HG03521 (cell line): ENCODE results near the gene CCDC12.
A peak's percentile ranks its signal among the peaks of the same experiment; 100 is the strongest.

Source experiments
- ATAC-seq: cut with Tn5 transposase; IDR thresholded peaks from one replicate; pipeline ENCODE4 v1.9.1; 2021; ENCODE audit warnings: mild to moderate bottlenecking, moderate library complexity; ENCODE audit not compliant: unreplicated experiment

The CCDC12 gene

DNA sequence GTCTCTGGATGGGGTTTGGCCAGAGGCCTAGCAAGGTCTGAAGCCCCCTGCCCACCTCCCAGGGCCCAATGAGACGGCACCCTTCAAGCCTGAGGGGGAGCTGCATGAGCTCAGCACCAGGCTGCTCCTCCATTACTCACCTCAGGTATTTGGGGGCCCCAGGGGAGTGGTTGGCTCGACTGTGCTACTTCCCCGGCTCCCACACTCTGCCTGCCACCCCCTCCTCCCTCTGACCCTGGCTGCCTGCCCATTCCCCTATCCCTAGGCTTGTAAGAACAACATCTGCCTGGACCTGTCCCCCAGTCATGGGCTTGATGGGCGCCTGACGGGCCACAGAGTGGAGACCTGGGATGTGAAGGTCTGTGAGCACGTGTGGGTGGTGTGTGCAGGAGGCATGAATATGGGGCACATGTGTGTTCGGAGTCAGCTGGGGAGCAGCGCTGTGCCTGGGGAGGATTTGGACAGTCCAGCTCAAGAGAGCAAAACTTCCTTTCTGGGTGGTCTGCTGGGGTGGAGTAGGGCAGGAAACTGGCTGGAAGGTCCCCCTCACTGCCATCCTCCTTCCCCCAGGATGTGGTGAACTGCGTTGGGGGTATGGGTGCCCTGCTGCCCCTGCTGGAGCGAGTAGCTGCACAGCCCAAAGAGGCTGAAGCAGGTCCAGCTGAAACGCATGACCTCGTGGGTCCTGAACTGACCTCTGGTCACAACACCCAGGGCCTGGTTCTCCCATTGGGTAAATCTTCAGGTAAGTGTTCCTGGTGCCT is 20.3 kb upstream of the CCDC12 start:
- no peak for ATAC-seq

DNA sequence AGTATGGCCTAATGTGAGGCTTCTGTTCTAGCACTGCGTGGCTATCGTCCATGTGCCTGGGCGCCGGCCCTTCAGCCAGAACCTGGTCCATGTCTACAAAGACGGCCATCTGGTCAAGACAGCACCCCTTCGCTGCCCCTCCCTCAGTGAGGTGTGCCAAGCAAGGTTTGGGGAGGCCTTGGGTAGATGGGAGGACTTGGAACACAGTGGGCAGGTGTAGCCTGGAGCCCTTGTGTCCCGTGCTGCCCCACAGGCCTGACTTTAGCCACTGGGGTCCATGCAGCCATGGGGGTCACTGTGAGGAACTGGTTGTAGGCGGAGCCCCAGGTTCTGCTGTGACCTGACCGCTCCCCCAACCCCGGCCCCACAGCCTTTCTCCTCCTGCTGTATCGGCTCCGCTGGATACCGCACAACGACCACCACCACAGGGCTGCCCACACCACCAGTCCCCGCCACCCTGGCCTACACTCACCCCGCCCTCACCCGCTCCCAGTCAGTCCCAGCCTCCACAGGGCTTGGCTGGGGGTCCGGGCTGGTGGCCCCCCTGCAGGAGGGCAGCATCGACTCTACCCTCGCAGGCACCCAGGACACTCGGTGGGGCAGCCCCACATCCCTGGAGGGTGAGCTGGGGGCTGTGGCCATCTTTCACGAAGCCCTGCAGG is 19.5 kb upstream of the CCDC12 start:
- ATAC-seq: no peak

GRCh38 chr3:46994801-46995731 is 18.5 kb upstream of the CCDC12 start:
- no peak for ATAC-seq

DNA sequence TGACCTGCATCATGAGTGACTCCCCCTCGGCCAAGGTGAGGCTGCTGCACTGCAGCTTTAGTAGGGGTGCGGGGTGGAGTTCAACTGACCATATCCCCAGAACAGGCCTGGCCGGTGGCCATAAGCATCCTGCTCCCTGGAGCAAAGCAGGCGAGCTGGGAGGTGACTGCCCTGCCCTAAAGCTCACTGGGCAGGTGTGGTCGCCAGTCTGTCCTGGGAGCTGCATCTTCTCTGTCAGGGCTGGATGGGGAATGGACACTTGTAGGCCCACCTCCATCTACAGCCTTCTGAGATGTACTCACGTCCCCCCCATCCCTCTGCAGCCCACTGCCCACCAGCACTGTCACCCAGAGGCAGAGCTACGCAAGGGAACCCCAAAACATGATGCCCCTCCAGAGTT is 17.4 kb upstream of the CCDC12 start:
- ATAC-seq: no peak

GRCh38 chr3:46993292-46993691 is 16.7 kb upstream of the CCDC12 start:
- ATAC-seq: no peak

GRCh38 chr3:46992231-46992630 is 15.7 kb upstream of the CCDC12 start:
- ATAC-seq: no peak

DNA sequence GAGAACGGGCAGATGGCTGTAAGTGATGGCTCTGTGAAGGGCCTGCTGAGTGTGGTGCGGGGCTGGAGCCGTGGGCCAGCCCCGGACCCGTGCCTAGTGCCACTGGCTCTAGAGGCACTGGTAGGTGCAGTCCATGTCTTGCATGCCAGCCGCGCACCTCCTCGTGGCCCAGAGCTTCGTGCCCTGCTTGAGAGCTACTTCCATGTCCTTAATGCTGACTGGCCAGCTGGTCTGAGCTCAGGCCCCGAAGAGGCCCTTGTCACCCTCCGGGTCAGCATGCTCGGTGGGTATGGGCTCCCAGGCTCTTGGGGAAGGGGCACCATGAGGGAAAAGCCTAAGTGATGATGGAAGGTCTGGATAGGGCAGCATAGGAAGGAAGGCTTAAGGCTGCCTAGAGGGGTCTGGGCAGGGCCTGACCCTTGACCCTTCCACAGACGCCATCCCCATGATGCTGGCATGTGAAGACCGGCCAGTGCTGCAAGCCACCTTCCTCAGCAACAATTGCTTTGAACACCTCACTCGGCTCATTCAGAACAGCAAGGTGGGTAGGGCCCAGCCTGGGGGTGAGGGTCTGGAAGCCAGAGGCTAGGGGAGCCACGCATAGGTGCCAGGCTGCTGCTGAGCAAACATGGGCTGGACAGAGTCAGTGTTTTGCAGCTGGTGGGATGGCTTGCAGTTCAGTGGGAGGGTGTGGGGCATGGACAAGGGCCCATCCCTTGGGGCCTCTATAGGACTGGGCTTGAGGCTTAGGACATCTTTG is 15.0 kb upstream of the CCDC12 start:
- ATAC-seq: no peak

- ATAC-seq: no peak
Measured at GRCh38 chr3:46990573-46991374, 14.2 kb upstream of the CCDC12 start.

DNA sequence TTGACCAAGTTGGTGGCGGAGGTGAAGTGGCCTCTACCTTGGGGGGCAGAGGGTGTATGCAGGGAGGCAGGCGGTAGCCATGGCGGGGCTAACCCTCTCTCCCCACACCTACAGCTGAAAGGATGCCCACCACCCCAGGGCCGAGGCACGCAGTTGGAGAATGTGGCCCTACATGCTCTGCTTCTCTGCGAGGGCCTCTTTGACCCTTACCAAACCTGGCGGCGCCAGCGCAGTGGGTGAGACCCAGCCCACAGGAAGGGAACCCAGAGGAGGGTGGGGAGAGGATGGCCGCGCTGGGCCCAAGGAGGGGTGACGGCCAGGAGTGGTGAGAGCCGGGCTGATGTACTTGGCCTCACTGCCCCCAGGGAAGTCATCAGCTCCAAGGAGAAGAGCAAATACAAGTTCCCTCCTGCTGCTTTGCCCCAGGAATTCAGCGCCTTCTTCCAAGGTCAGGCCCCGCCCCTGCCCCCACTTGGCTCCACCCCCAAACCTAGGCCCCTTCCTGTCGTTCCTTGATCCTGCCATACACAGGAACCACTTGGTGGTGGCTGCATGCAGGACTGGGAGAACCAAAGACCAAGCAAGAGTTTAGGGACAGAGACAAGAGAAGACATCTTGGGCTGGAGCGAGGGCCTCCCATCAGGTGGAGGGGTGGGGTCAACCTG is 12.7 kb upstream of the CCDC12 start:
- no peak for ATAC-seq

GRCh38 chr3:46988616-46989015 is 12.1 kb upstream of the CCDC12 start:
- no peak for ATAC-seq

DNA sequence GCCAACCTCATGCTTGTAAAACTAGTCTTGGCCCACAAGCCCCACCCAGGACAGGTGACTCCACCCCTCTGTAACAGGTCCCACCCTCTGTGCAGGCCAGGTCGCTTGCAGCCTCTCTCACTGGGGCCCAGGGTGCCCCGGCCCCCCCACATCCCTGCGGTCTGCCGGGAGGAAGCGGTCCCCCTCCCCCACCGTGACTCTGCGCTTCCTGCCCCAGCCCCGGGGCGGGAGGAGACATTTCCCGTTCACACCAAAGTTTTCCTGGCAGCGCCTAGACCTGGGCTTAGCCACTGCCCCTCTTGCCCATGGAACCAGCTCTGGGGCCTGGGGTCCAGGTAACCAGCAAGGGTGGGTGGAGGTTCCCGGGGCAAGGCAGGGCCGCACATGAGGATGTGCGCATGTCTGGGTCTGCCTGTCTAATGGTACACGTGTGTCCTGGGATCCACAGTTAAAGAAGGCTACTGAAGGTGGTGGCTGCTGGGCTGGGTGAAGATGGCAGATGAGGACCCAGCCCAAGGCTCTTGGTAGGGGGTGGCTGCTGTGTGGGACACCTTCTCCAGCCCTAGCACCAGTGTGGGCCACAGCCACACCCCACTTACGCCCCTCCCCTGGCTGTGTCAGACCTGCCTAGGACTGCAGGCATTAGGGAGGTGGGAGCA is 11.3 kb upstream of the CCDC12 start:
- peak; percentile 67 for ATAC-seq

DNA sequence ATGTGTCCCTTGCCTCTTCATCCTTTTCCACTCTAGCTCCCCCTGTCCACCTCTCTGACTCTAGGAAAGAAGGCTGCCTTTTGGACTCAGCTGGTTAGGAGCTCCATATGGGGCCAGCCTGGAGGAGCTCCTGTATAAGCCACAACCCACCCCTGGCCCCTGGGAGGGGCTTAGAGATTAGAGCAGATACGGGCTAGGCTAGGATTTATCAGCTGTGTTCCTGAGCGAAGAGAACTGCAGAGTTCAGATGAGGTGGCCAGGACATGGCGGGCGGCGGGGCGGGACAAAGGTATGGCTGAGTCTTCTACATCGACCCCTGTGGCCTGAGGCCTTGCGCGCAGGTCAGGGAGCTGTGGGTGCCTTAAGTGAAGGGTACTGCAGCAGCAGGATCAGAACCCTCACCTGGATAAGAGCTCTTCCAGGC is 10.8 kb upstream of the CCDC12 start:
- ATAC-seq: no peak

GRCh38 chr3:46986782-46987310 is 10.3 kb upstream of the CCDC12 start:
- ATAC-seq: no peak

- ATAC-seq: no peak
Measured at GRCh38 chr3:46986055-46986730, 9.6 kb upstream of the CCDC12 start.

DNA sequence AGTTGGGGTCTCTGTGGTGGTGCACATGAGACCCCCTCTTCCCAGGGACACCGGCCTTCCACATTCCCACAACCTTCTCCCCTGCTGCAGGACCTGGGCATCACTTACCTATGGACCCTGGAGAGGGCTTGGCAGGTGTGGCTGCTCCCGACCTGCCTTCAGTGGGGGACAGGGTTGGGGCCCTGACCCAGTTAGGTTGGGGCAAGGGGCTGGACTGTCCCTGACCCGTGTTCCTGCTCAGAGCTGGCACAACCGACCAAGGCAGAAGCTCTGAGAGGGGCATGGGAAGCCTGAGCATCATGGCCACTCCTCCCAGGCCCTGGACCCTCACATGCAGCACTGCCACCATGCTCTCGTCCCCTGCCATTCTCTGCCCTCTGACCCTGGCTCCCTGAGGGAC is 9.0 kb upstream of the CCDC12 start:
- no peak for ATAC-seq

DNA sequence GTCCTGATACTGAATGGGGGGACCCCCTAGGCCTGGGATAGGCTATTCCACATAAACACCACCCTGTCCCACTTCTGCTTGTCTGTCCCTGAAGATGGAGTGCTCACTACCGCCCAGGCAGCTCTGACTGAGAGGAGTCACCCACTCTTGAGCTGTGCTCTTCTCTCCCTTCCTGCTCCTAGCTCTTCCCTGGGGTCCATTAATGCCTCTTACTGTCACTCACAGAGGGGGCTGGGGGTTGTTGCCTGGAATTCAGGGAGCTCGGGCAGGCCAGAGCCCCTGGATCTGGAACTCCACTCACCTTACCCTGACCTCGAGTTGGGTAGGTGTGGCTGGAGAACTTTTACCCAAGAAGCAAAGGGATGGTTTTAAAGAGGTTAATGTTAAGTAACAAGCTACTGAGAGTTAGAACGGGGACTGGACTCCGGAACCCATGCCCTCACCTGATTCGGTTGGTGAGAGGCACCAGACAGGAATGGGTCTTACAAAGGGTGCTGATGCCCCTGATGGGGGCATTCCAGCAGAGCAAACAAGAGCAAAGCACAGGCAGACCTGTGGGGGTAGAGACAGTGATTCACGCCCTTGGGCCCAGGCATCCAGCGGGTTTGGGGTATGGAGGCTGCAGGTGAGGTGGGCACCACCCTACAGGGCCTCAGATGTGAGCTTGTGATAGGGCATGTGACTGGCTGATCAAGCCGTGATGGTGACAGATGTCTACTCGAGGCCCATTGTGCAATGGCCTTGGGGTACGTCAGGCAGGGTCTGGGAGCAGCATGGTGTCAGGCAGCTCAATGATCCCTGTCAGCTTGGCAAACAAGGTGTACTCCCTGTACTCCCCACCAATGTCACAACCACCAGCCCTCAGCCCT is 8.3 kb upstream of the CCDC12 start:
- no peak for ATAC-seq

GRCh38 chr3:46982546-46982945 is 6.0 kb upstream of the CCDC12 start:
- ATAC-seq: no peak
